GM19467 (cell line): ENCODE results near the gene RAI1.

Experiments
- ATAC-seq: cut with Tn5 transposase; IDR thresholded peaks from one replicate; pipeline ENCODE4 v1.9.1; 2021; ENCODE audit warnings: mild to moderate bottlenecking, moderate library complexity; ENCODE audit not compliant: unreplicated experiment

RAI1 gene

GRCh38 chr17:17779015-17779611 lies 97.9 kb downstream of the RAI1 start:
- ATAC-seq: no peak

GRCh38 chr17:17780922-17781590 lies 99.8 kb downstream of the RAI1 start:
- ATAC-seq: no peak

- ATAC-seq: no peak
Observed at GRCh38 chr17:17781591-17782496, 100.6 kb downstream of the RAI1 start.

GRCh38 chr17:17782523-17783115 lies 101.4 kb downstream of the RAI1 start:
- no peak for ATAC-seq

GRCh38 chr17:17783116-17783824 lies 102.0 kb downstream of the RAI1 start:
- ATAC-seq: no peak

- ATAC-seq: no peak
Observed at GRCh38 chr17:17783825-17784656, 102.8 kb downstream of the RAI1 start.

- no peak for ATAC-seq
Observed at GRCh38 chr17:17784657-17785267, 103.5 kb downstream of the RAI1 start.

- no peak for ATAC-seq
Observed at GRCh38 chr17:17785407-17785806, 104.1 kb downstream of the RAI1 start.

GRCh38 chr17:17786998-17787397 lies 105.7 kb downstream of the RAI1 start:
- no peak for ATAC-seq

- no peak for ATAC-seq
Observed at GRCh38 chr17:17787568-17787967, 106.3 kb downstream of the RAI1 start.

GRCh38 chr17:17788967-17789366 lies 107.7 kb downstream of the RAI1 start:
- ATAC-seq: no peak

GRCh38 chr17:17789410-17789809 lies 108.2 kb downstream of the RAI1 start:
- no peak for ATAC-seq

GRCh38 chr17:17789828-17790636 lies 108.8 kb downstream of the RAI1 start:
- no peak for ATAC-seq

- ATAC-seq: no peak
Observed at GRCh38 chr17:17790637-17791464, 109.6 kb downstream of the RAI1 start.

- ATAC-seq: no peak
Observed at GRCh38 chr17:17792037-17792550, 110.8 kb downstream of the RAI1 start.

GRCh38 chr17:17792551-17793377 lies 111.5 kb downstream of the RAI1 start:
- ATAC-seq: no peak
